Measurements from ENCODE around the gene COL23A1.

The COL23A1 gene

DNA sequence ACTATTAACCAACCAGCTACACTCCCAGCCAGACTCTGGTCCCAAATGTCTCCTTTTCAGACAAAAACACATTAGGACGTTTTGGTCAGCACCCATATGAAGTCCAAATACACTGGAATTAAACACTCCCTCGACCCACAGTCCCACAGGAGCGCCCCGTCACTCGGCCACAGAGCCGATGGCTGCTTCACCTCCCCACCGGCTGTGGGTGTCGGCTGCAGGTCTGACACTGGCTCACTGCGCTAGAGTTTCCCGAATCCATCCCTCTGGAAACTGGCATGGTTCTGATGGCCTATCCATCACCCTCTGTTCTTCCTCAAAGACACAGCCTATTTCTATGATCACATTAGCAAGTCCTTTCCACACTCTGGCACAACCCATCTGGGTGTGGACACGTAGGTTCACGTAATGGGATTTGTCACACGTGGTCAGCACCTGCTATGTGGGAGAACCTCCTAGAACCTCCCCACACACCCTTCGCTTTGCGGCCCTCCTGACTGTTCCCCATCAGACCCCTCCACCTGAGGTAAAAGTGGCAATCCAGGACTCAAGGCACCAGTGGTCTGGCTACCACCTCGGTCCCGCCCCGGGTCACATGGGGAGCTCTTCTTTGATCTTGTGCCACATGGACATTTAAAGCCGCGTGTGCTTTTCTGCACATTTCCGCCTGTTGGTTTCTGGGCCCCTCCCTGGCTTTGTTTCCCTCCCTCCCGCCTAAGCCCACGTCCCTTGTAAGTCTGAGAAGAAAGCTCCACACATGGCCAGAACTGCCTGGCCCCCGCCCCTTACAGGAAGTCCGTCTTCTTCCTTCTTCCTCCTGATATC is 226.5 kb downstream of the COL23A1 start:
- no peak overlapping the region for H3K27ac ChIP-seq
- CTCF ChIA-PET = interaction anchor here (0.5 to 0.9 kb wide), 2 partner anchors 11 to 22 kb away, joined by 3 to 4 read pairs; no protein-coding TSS in a partner anchor
- TF ChIP-seq, protein P1, sequence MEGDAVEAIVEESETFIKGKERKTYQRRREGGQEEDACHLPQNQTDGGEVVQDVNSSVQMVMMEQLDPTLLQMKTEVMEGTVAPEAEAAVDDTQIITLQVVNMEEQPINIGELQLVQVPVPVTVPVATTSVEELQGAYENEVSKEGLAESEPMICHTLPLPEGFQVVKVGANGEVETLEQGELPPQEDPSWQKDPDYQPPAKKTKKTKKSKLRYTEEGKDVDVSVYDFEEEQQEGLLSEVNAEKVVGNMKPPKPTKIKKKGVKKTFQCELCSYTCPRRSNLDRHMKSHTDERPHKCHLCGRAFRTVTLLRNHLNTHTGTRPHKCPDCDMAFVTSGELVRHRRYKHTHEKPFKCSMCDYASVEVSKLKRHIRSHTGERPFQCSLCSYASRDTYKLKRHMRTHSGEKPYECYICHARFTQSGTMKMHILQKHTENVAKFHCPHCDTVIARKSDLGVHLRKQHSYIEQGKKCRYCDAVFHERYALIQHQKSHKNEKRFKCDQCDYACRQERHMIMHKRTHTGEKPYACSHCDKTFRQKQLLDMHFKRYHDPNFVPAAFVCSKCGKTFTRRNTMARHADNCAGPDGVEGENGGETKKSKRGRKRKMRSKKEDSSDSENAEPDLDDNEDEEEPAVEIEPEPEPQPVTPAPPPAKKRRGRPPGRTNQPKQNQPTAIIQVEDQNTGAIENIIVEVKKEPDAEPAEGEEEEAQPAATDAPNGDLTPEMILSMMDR (conservative IDR thresholded peaks at IDR 0.05; ENCODE audit: low read depth) = no peak
- POLR2A ChIA-PET (ENCODE audit: low non-redundant PET) = no interaction called here
- no peak for DNase-seq (ENCODE audit: low spot score)

DNA sequence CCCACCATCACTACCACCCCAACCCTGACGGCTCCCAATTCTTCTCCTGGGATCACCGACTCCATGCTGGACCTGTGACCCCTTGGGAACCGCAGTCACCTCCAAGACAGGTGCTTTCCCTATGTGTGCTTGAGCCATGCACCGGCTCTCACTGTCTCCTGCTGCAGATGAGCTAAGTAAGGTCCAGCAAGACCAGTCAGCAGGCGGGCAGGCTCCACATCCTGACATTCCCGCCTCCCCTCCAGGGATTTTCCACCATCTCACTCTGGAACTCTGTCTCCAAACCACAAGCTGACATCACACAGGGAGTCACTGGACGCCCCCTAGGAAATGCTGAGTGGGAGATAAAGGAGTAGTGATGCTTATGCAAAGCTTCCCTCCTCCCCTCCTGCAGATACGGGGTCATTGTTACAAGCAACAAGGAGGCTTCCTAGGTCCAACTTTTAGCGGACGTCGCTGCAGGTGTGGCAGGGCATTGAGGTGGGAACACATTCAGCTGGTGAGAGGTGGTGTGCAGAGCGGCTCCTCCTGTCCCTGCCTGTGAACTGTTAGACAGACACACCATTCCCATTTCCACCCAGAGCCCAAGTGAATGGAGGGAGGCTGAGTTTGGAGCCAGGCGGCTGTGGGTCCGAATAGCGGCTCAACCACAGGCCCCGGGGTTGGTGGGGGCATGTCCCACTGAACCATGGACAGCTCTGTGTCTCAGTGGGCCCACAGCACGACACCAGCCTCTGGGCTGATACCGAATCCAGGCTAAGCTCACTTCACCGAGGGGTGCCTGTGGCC is 228.3 kb downstream of the COL23A1 start:
- TF ChIP-seq, protein P1 (conservative IDR thresholded peaks at IDR 0.05; ENCODE audit: low read depth) = no peak
- ChIA-PET CTCF (no interaction called here), POLR2A (ENCODE audit: low non-redundant PET) (interaction anchor here (0.5 kb wide), 1 partner anchor 66 kb away, joined by 3 read pairs; no protein-coding TSS in a partner anchor)
- DNase-seq (ENCODE audit: low spot score) = no peak
- no peak overlapping the region for H3K27ac ChIP-seq

DNA sequence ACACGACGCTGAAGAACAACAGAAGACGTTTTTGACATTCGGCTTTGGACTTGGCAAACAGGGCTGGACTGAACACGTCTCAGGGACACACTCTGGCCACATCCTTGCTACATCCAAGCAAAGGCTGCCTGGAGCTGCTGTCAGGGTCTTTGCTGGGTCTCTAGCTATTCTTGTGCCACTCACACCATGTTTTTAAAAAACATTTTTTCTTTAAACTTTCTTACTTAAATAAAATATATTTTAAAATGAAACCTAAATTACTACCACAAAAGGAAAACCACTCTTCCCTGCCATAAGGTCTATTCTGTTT is 229.3 kb downstream of the COL23A1 start:
- TF ChIP-seq, protein P1 (conservative IDR thresholded peaks at IDR 0.05; ENCODE audit: low read depth) = no peak
- CTCF ChIA-PET = no interaction called here
- POLR2A ChIA-PET (ENCODE audit: low non-redundant PET) = no interaction called here
- no peak overlapping the region for H3K27ac ChIP-seq
- no peak for DNase-seq (ENCODE audit: low spot score)

DNA sequence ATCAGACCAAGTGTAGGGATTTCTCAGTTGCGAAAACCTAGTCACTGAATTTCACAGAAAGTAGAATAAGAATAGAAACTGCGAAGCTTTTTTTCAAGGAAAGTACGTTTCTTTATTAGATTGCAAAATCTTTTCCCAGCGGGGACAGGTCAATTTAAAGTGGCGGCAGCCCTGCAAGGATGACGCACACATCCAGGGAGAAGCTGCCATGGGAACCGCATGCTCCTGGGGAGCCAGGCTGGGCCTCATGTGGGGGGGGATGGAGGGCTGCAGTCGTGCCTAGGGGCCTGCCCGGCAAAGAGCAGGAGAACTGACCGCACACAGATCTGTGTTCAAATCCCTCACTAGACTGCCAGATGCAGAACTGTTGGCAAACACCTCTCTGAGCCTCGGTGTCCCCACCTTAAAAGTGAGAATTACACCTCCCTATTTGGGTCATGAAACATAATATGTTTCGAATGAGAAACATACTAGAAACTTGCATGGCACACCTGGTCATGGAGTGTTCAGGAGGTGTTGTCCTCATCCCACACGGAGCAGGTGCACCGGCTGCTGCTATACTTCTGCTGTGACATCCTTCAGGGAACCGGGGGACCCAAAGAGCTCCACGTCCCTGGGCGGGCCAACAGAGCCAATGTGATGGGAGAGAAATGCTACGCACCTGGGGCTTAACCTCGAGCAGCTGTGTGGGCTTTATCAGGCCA is 229.8 kb downstream of the COL23A1 start:
- DNase-seq (ENCODE audit: low spot score) = no peak
- H3K27ac ChIP-seq = no peak overlapping the region
- ChIA-PET POLR2A (ENCODE audit: low non-redundant PET) (no interaction called here), CTCF (no interaction called here)
- TF ChIP-seq, protein P1 (conservative IDR thresholded peaks at IDR 0.05; ENCODE audit: low read depth) = no peak

DNA sequence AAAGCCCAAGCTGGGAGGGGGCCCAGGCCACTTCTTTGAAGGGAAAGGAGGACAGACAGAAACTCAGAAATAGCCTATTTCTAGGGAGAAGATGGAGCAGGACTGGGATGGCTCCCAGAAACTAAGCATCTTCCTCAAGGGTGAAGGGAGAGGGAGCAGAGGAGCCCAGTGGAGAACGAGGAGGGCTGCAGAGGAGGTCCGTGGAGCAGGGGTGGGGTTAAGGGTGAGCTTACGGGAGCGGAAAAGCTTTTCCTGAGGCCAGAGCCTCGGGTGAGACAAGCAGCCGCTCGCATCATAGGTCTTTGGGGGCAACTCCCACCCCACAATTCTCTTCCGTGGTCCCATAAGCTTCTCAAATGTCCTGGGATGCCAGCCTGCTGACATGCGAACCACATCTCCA is 230.5 kb downstream of the COL23A1 start:
- H3K27ac ChIP-seq = no peak overlapping the region
- TF ChIP-seq, protein P1 (conservative IDR thresholded peaks at IDR 0.05; ENCODE audit: low read depth) = no peak
- ChIA-PET CTCF (interaction anchor here (0.7 kb wide), 1 partner anchor 8 kb away, joined by 3 read pairs; no protein-coding TSS in a partner anchor), POLR2A (ENCODE audit: low non-redundant PET) (no interaction called here)
- no peak for DNase-seq (ENCODE audit: low spot score)

DNA sequence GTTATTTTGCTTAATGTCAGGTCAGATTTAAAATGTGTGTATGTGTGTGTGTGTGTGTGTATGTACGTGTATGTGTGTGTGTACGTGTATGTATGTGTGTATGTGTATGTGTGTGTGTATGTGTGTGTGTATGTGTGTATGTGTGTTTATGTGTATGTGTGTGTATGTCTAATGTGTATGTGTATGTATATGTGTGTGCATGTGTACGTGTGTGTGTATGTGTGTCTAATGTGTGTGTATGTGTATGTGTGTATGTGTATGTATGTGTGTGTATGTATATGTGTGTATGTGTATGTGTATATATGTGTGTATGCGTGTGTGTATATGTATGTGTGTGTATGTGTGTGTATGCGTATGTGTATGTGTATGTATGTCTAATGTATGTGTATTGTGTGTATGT is 232.5 kb downstream of the COL23A1 start:
- TF ChIP-seq, protein P1 (conservative IDR thresholded peaks at IDR 0.05; ENCODE audit: low read depth) = no peak
- no peak for DNase-seq (ENCODE audit: low spot score)
- ChIA-PET POLR2A (ENCODE audit: low non-redundant PET) (no interaction called here), CTCF (no interaction called here)
- H3K27ac ChIP-seq = no peak overlapping the region
